GM23338 (cell line): ENCODE measurements around the gene MYNN. TPM values are rescaled to one million over a fixed set of nuclear protein-coding genes. Genes with fewer than 3 reads are reported as not detected.

Experiments used
- ATAC-seq: fragments of 200-7000 bp; cut with Tn5 transposase; 3 replicates; pipeline ENCODE4 v1.9.1; 2020
- DNase-seq: peaks from one replicate; pipeline ENCODE4 v3.0.0-alpha.2; 2015; ENCODE audit warnings: low spot score
- H2AFZ ChIP-seq: fragments of 200-600 bp; sonication (generic); 2 replicates; pipeline ENCODE4 v1.8.0; 2016; ENCODE audit warnings: antibody characterized with exemption, mild to moderate bottlenecking, moderate library complexity
- H3F3A ChIP-seq: fragments of 200-600 bp; sonication (generic); replicated peaks from 2 replicates; pipeline ENCODE4 v1.8.0; 2017; ENCODE audit warnings: antibody characterized with exemption, mixed run types, low read depth
- H3K27ac ChIP-seq: fragments of 200-600 bp; sonication (generic); 2 replicates; pipeline ENCODE4 v1.6.1; 2016; ENCODE audit warnings: low read depth
- H3K27me3 ChIP-seq: fragments of 200-600 bp; sonication (generic); 2 replicates; pipeline ENCODE4 v1.8.0; 2016; ENCODE audit warnings: mild to moderate bottlenecking, mixed run types, moderate library complexity; ENCODE audit not compliant: insufficient read depth
- H3K36me3 ChIP-seq: fragments of 200-600 bp; sonication (generic); 2 replicates; pipeline ENCODE4 v1.8.0; 2016; ENCODE audit warnings: mild to moderate bottlenecking; ENCODE audit not compliant: insufficient read depth
- H3K4me1 ChIP-seq: fragments of 200-600 bp; sonication (generic); 2 replicates; pipeline ENCODE4 v1.8.0; 2016; ENCODE audit warnings: mild to moderate bottlenecking, moderate library complexity; ENCODE audit not compliant: insufficient read depth
- H3K4me2 ChIP-seq: fragments of 200-600 bp; sonication (generic); 2 replicates; pipeline ENCODE4 v1.7.1; 2017; ENCODE audit warnings: mixed run types
- H3K4me3 ChIP-seq: fragments of 200-600 bp; sonication (generic); 2 replicates; pipeline ENCODE4 v1.6.1; 2016; ENCODE audit warnings: mixed run types
- H3K79me2 ChIP-seq: fragments of 200-600 bp; sonication (generic); replicated peaks from 2 replicates; pipeline ENCODE4 v1.8.0; 2017; ENCODE audit warnings: mild to moderate bottlenecking; ENCODE audit not compliant: insufficient read depth
- H3K9me2 ChIP-seq: fragments of 200-600 bp; sonication (generic); 2 replicates; pipeline ENCODE4 v1.8.0; 2017; ENCODE audit not compliant: insufficient read depth
- H4K20me1 ChIP-seq: fragments of 200-600 bp; sonication (generic); replicated peaks from 2 replicates; pipeline ENCODE4 v1.8.0; 2017; ENCODE audit warnings: mild to moderate bottlenecking; ENCODE audit not compliant: insufficient read depth
- H3K27ac Mint-ChIP-seq: 2 replicates; pipeline ENCODE4 v1.8.0; 2020; ENCODE audit warnings: inconsistent platforms, mild to moderate bottlenecking, moderate library complexity, mixed read lengths
- H3K27me3 Mint-ChIP-seq: 3 replicates; pipeline ENCODE4 v1.8.0; 2022; ENCODE audit warnings: low read depth, mild to moderate bottlenecking, moderate library complexity, mixed read lengths, inconsistent platforms; ENCODE audit not compliant: insufficient read depth, poor library complexity
- H3K36me3 Mint-ChIP-seq: 3 replicates; pipeline ENCODE4 v1.8.0; 2021; ENCODE audit warnings: low read depth, mild to moderate bottlenecking, inconsistent platforms, moderate library complexity, mixed read lengths
- H3K4me1 Mint-ChIP-seq: 3 replicates; pipeline ENCODE4 v1.8.0; 2020; ENCODE audit warnings: mild to moderate bottlenecking, inconsistent platforms, mixed read lengths
- H3K4me3 Mint-ChIP-seq: 3 replicates; pipeline ENCODE4 v1.8.0; 2021; ENCODE audit warnings: moderate library complexity, mild to moderate bottlenecking, inconsistent platforms, mixed read lengths
- H3K9me3 Mint-ChIP-seq: 3 replicates; pipeline ENCODE4 v1.8.0; 2020; ENCODE audit warnings: moderate library complexity, mild to moderate bottlenecking, inconsistent platforms, mixed read lengths
- CREB1 ChIP-seq: fragments of 250-450 bp; sonication (Bioruptor Pico); IDR thresholded peaks from 2 replicates; pipeline ENCODE4 v1.5.0; 2020; ENCODE audit warnings: low read depth, mild to moderate bottlenecking, moderate library complexity
- EZH2 ChIP-seq: fragments of 200-600 bp; sonication (generic); IDR thresholded peaks from one replicate; pipeline ENCODE4 v1.8.0; 2017; ENCODE audit warnings: antibody characterized with exemption, mild to moderate bottlenecking, low read depth; ENCODE audit not compliant: unreplicated experiment
- EZH2phosphoT487 ChIP-seq: fragments of 200-600 bp; sonication (generic); IDR thresholded peaks from one replicate; pipeline ENCODE4 v1.8.1; 2018; ENCODE audit warnings: antibody characterized with exemption; ENCODE audit not compliant: unreplicated experiment
- JUNB ChIP-seq: IDR thresholded peaks from one replicate; pipeline ENCODE4 v1.6.1; 2016; ENCODE audit warnings: antibody characterized with exemption; ENCODE audit not compliant: unreplicated experiment
- NANOG ChIP-seq: IDR thresholded peaks from 2 replicates; pipeline ENCODE4 v1.6.1; 2016; ENCODE audit warnings: antibody characterized with exemption, borderline replicate concordance
- POLR2AphosphoS5 ChIP-seq: IDR thresholded peaks from 2 replicates; pipeline ENCODE4 v1.6.1; 2016; ENCODE audit warnings: antibody characterized with exemption, low read depth
- STAT1 ChIP-seq: IDR thresholded peaks from one replicate; pipeline ENCODE4 v1.6.1; 2016; ENCODE audit warnings: antibody characterized with exemption; ENCODE audit not compliant: unreplicated experiment
- ZNF114 ChIP-seq: fragments of 250-450 bp; sonication (Bioruptor Pico); IDR thresholded peaks from 2 replicates; pipeline ENCODE4 v1.5.0; 2020; ENCODE audit warnings: mild to moderate bottlenecking, moderate library complexity
- ZNF331 ChIP-seq: fragments of 250-450 bp; sonication (Bioruptor Pico); IDR thresholded peaks from 2 replicates; pipeline ENCODE4 v1.5.0; 2020; ENCODE audit warnings: low read depth, mild to moderate bottlenecking, moderate library complexity
- polyA plus RNA-seq: library from polyadenylated mRNA; unstranded; fragments of >200 nt; fragmentation: Nextera tagmentation; extraction: Ambion mirVana; gene quantifications from 2 replicates; pipeline ENCODE4 v1.2.1, GENCODE V29; 2016
- total RNA-seq: library from RNA; depleted of rRNA; stranded (reverse); fragments of >200 nt; shearing (Covaris generic); gene quantifications from 2 replicates; pipeline ENCODE4 v1.2.3, GENCODE V29; 2014
- TF ChIP-seq, protein P1 (sequence below), 2 experiments: fragments of 200-600 bp in 1 of 2; sonication (generic) in 1 of 2; conservative IDR thresholded peaks; 2 replicates each; pipeline versions ENCODE4 v1.5.1 to v1.6.1; 2016 to 2017; ENCODE audit warnings: antibody characterized with exemption in 2 of 2, low read depth in 2 of 2, mild to moderate bottlenecking in 2 of 2, moderate library complexity in 1 of 2
- TF ChIP-seq, protein P2 (sequence below): IDR thresholded peaks from one replicate; pipeline ENCODE4 v1.6.1; 2018; ENCODE audit warnings: antibody characterized with exemption; ENCODE audit not compliant: unreplicated experiment
- TF ChIP-seq, protein P3 (sequence below): IDR thresholded peaks from 2 replicates; pipeline ENCODE4 v1.6.1; 2016; ENCODE audit warnings: antibody characterized with exemption
- TF ChIP-seq, protein P4 (sequence below): fragments of 250-450 bp; sonication (Bioruptor Pico); IDR thresholded peaks from 2 replicates; pipeline ENCODE4 v1.5.0; 2020; ENCODE audit warnings: mild to moderate bottlenecking, moderate library complexity

MYNN gene
- total and polyA plus RNA-seq, 2 experiments from 2014 or later = 14.2 to 19.4 TPM

DNA sequence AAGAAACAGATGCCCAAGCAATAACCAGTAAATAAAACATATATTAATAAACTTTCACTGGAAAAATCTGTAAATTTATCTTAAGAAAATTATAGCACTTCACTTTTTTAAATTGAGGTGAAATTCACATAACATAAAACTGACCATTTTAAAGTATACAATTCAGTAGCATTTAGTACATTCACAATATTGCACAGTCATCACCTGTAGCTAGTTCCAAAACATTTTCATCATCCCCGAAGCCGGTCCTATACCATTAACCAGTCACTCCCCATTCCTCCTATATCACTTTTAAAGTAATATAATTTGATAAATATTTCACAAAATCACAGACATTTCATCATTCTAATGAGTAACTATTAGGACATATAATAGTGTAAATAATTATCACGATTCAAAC lies 31.5 kb downstream of the MYNN start:
- Histone ChIP-seq H3K4me1 (0 out of 2 replicates have a peak, but pooled peaks cover 3% of the 10 kb centered on the region), H3K4me3 (no peak overlapping the region), H3K79me2 (no peaks in the 10 kb centered on the region), H3K27me3 (no peaks in the 10 kb centered on the region), H3K36me3 (no peaks in the 10 kb centered on the region), H3F3A (no peaks in the 10 kb centered on the region), H4K20me1 (no peaks in the 10 kb centered on the region), H3K9me2 (no peaks in the 10 kb centered on the region), H2AFZ (no peak overlapping the region), H3K4me2 (no peak overlapping the region), H3K27ac (no peak overlapping the region)
- H3K4me3 Mint-ChIP-seq = no peak overlapping the region
- H3K27me3 Mint-ChIP-seq = no peaks in the 10 kb centered on the region
- H3K36me3 Mint-ChIP-seq = no peaks in the 10 kb centered on the region
- no peak for ATAC-seq
- H3K4me1 Mint-ChIP-seq = peaks cover 3% of the 10 kb centered on the region
- no peak for DNase-seq
- no peaks in the 10 kb centered on the region for H3K9me3 Mint-ChIP-seq
- TF ChIP-seq STAT1 (no peak), ZNF114 (CRISPR knock-in tag) (no peak), NANOG (no peak), ZNF331 (CRISPR knock-in tag) (no peak), EZH2 (no peak), JUNB (no peak), CREB1 (CRISPR knock-in tag) (no peak), EZH2phosphoT487 (no peak), POLR2AphosphoS5 (no peak)
- TF ChIP-seq, protein P1, sequence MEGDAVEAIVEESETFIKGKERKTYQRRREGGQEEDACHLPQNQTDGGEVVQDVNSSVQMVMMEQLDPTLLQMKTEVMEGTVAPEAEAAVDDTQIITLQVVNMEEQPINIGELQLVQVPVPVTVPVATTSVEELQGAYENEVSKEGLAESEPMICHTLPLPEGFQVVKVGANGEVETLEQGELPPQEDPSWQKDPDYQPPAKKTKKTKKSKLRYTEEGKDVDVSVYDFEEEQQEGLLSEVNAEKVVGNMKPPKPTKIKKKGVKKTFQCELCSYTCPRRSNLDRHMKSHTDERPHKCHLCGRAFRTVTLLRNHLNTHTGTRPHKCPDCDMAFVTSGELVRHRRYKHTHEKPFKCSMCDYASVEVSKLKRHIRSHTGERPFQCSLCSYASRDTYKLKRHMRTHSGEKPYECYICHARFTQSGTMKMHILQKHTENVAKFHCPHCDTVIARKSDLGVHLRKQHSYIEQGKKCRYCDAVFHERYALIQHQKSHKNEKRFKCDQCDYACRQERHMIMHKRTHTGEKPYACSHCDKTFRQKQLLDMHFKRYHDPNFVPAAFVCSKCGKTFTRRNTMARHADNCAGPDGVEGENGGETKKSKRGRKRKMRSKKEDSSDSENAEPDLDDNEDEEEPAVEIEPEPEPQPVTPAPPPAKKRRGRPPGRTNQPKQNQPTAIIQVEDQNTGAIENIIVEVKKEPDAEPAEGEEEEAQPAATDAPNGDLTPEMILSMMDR (conservative IDR thresholded peaks at IDR 0.05; ENCODE audit: low read depth in 2 of 2) = no peak
- TF ChIP-seq, protein P2, sequence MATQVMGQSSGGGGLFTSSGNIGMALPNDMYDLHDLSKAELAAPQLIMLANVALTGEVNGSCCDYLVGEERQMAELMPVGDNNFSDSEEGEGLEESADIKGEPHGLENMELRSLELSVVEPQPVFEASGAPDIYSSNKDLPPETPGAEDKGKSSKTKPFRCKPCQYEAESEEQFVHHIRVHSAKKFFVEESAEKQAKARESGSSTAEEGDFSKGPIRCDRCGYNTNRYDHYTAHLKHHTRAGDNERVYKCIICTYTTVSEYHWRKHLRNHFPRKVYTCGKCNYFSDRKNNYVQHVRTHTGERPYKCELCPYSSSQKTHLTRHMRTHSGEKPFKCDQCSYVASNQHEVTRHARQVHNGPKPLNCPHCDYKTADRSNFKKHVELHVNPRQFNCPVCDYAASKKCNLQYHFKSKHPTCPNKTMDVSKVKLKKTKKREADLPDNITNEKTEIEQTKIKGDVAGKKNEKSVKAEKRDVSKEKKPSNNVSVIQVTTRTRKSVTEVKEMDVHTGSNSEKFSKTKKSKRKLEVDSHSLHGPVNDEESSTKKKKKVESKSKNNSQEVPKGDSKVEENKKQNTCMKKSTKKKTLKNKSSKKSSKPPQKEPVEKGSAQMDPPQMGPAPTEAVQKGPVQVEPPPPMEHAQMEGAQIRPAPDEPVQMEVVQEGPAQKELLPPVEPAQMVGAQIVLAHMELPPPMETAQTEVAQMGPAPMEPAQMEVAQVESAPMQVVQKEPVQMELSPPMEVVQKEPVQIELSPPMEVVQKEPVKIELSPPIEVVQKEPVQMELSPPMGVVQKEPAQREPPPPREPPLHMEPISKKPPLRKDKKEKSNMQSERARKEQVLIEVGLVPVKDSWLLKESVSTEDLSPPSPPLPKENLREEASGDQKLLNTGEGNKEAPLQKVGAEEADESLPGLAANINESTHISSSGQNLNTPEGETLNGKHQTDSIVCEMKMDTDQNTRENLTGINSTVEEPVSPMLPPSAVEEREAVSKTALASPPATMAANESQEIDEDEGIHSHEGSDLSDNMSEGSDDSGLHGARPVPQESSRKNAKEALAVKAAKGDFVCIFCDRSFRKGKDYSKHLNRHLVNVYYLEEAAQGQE = no peak
- TF ChIP-seq, protein P3, sequence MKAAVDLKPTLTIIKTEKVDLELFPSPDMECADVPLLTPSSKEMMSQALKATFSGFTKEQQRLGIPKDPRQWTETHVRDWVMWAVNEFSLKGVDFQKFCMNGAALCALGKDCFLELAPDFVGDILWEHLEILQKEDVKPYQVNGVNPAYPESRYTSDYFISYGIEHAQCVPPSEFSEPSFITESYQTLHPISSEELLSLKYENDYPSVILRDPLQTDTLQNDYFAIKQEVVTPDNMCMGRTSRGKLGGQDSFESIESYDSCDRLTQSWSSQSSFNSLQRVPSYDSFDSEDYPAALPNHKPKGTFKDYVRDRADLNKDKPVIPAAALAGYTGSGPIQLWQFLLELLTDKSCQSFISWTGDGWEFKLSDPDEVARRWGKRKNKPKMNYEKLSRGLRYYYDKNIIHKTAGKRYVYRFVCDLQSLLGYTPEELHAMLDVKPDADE = no peak
- TF ChIP-seq, protein P4, sequence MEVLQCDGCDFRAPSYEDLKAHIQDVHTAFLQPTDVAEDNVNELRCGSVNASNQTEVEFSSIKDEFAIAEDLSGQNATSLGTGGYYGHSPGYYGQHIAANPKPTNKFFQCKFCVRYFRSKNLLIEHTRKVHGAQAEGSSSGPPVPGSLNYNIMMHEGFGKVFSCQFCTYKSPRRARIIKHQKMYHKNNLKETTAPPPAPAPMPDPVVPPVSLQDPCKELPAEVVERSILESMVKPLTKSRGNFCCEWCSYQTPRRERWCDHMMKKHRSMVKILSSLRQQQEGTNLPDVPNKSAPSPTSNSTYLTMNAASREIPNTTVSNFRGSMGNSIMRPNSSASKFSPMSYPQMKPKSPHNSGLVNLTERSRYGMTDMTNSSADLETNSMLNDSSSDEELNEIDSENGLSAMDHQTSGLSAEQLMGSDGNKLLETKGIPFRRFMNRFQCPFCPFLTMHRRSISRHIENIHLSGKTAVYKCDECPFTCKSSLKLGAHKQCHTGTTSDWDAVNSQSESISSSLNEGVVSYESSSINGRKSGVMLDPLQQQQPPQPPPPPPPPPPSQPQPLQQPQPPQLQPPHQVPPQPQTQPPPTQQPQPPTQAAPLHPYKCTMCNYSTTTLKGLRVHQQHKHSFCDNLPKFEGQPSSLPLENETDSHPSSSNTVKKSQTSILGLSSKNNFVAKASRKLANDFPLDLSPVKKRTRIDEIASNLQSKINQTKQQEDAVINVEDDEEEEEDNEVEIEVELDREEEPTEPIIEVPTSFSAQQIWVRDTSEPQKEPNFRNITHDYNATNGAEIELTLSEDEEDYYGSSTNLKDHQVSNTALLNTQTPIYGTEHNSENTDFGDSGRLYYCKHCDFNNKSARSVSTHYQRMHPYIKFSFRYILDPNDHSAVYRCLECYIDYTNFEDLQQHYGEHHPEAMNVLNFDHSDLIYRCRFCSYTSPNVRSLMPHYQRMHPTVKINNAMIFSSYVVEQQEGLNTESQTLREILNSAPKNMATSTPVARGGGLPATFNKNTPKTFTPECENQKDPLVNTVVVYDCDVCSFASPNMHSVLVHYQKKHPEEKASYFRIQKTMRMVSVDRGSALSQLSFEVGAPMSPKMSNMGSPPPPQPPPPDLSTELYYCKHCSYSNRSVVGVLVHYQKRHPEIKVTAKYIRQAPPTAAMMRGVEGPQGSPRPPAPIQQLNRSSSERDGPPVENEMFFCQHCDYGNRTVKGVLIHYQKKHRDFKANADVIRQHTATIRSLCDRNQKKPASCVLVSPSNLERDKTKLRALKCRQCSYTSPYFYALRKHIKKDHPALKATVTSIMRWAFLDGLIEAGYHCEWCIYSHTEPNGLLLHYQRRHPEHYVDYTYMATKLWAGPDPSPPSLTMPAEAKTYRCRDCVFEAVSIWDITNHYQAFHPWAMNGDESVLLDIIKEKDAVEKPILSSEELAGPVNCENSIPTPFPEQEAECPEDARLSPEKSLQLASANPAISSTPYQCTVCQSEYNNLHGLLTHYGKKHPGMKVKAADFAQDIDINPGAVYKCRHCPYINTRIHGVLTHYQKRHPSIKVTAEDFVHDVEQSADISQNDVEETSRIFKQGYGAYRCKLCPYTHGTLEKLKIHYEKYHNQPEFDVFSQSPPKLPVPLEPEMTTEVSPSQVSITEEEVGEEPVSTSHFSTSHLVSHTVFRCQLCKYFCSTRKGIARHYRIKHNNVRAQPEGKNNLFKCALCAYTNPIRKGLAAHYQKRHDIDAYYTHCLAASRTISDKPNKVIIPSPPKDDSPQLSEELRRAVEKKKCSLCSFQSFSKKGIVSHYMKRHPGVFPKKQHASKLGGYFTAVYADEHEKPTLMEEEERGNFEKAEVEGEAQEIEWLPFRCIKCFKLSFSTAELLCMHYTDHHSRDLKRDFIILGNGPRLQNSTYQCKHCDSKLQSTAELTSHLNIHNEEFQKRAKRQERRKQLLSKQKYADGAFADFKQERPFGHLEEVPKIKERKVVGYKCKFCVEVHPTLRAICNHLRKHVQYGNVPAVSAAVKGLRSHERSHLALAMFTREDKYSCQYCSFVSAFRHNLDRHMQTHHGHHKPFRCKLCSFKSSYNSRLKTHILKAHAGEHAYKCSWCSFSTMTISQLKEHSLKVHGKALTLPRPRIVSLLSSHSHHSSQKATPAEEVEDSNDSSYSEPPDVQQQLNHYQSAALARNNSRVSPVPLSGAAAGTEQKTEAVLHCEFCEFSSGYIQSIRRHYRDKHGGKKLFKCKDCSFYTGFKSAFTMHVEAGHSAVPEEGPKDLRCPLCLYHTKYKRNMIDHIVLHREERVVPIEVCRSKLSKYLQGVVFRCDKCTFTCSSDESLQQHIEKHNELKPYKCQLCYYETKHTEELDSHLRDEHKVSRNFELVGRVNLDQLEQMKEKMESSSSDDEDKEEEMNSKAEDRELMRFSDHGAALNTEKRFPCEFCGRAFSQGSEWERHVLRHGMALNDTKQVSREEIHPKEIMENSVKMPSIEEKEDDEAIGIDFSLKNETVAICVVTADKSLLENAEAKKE (CRISPR knock-in tag) = no peak
- H3K27ac Mint-ChIP-seq = no peak overlapping the region
